Upper lobe of right lung (tissue), 1 donor: ENCODE results near the gene APOL6. TPM values are rescaled to one million over a fixed set of nuclear protein-coding genes. Genes with fewer than 3 reads are reported as not detected.

Source experiments
- ATAC-seq: fragments of 200-7000 bp; cut with Tn5 transposase; one replicate; pipeline ENCODE4 v1.9.1; 2020; ENCODE audit warnings: mild to moderate bottlenecking, moderate library complexity
- DNase-seq: peaks from one replicate; pipeline ENCODE4 v3.0.0-alpha.2; 2020
- H3K27ac ChIP-seq: fragments of 200-600 bp; one replicate; pipeline ENCODE4 v1.8.0; 2022
- H3K27me3 ChIP-seq: fragments of 200-600 bp; one replicate; pipeline ENCODE4 v1.8.0; 2022; ENCODE audit warnings: mild to moderate bottlenecking
- H3K36me3 ChIP-seq: fragments of 200-600 bp; one replicate; pipeline ENCODE4 v1.8.0; 2022
- H3K4me1 ChIP-seq: fragments of 200-600 bp; one replicate; pipeline ENCODE4 v1.8.0; 2022
- H3K4me3 ChIP-seq: fragments of 200-600 bp; one replicate; pipeline ENCODE4 v1.8.0; 2022; ENCODE audit warnings: mild to moderate bottlenecking
- H3K9me3 ChIP-seq: fragments of 200-600 bp; one replicate; pipeline ENCODE4 v1.8.0; 2022
- CTCF ChIP-seq: fragments of 200-600 bp; IDR thresholded peaks from one replicate; pipeline ENCODE4 v1.8.0; 2022; ENCODE audit warnings: antibody characterized with exemption
- intact Hi-C: fragments of 100-400 bp; cut with DNase I; formaldehyde crosslinking; loops from one replicate; pipeline ENCODE4 v1.11.0; 2022
- total RNA-seq: library from RNA; stranded (reverse); fragmentation: NEBNext Ultra II Directional; extraction: Animal tissue kit (Norgen Biotek cat#: 25700); gene quantifications from one replicate; pipeline ENCODE4 v1.2.1, GENCODE V29; 2021
- donor health status: DM: no; HTN: yes; CAD: no; lungs with severe emphysema.

The APOL6 gene
- total RNA-seq, 1 donor from 2014 or later: 45.6 TPM

DNA sequence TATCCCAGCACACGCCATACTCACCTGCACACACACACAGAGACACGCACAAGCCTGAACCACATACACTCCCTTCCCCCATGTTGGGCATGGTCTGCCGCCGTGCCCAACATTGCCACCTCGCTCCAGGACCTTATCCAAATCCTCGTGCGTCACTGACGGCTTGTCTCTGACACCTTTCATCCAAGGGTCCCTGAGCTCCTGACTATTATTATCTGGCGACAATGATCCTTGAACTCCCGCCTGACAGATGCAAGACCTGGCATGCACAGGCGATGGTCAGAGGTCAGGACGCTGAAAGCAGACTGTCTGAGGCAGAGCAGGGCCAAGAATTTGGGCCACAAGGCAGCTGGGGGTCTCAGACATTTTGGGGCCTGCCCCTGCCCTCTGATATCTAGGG, 35.3 kb upstream of the APOL6 start:
- Histone ChIP-seq H3K9me3 (no peaks in the 10 kb centered on the region), H3K27me3 (no peaks in the 10 kb centered on the region), H3K4me1 (no peaks in the 10 kb centered on the region), H3K4me3 (no peak overlapping the region), H3K27ac (no peak overlapping the region), H3K36me3 (no peaks in the 10 kb centered on the region)
- DNase-seq: no peak
- no peak for TF ChIP-seq CTCF
- no peak for ATAC-seq
- intact Hi-C loops: no loop called here

DNA sequence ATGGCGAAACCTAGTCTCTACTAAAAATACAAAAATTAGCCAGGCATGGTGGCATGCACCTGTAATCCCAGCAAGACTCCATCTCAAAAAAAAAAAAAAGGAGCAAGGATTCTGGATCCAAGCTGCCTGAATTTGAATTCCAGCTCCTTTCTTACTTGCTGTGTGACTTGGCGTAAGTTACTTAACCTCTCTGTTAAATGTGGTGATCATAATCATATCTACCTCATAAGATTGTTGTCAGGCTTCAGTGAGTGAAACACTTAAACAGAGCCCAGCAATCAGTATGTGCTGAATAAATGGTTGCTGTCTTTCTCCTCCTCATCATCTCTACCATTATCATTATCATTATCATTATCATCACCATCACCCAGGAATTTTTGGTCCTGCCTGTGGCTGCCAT, 33.8 kb upstream of the APOL6 start:
- H3K4me1 ChIP-seq: no peaks in the 10 kb centered on the region
- intact Hi-C loops: no loop called here

GRCh38 chr22:35615156-35615555, 33.1 kb upstream of the APOL6 start:
- H3K27ac ChIP-seq: no peak overlapping the region
- H3K4me1 ChIP-seq: no peaks in the 10 kb centered on the region
- intact Hi-C loops: no loop called here
- H3K9me3 ChIP-seq: no peaks in the 10 kb centered on the region
- H3K36me3 ChIP-seq: no peaks in the 10 kb centered on the region
- H3K4me3 ChIP-seq: no peak overlapping the region
- DNase-seq: no peak
- no peak for TF ChIP-seq CTCF
- no peak for ATAC-seq
- H3K27me3 ChIP-seq: no peaks in the 10 kb centered on the region

More for the DNA sequence above, 33.8 kb upstream of the APOL6 start:
- no peak for DNase-seq
- no peak for TF ChIP-seq CTCF
- Histone ChIP-seq H3K9me3 (no peaks in the 10 kb centered on the region), H3K27ac (no peak overlapping the region), H3K36me3 (no peaks in the 10 kb centered on the region), H3K4me3 (no peak overlapping the region), H3K27me3 (no peaks in the 10 kb centered on the region)
- ATAC-seq: no peak

DNA sequence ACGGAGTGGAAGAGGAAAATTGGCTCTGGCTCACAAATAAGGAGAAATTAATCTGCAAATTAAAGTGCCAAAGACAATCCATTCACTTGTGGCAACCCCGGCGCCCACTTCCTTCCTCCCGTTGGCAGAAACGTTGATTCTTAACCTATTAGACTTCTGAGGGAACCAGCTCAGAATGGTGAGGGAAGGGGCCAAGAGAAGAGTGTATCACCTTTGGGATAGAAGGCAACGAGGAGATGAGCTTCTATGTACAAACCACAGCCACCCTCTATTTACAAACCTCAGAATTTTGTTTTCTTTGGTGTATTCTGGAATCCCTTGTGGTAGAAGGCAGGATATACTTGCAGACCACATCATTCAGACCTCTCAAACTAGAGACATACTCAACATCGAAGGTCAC, 32.2 kb upstream of the APOL6 start:
- DNase-seq (no peak), ATAC-seq (no peak)
- no peak overlapping the region for H3K4me3 ChIP-seq
- intact Hi-C loops: no loop called here
- no peaks in the 10 kb centered on the region for H3K4me1 ChIP-seq
- no peaks in the 10 kb centered on the region for H3K27me3 ChIP-seq
- H3K27ac ChIP-seq: no peak overlapping the region
- no peaks in the 10 kb centered on the region for H3K9me3 ChIP-seq
- TF ChIP-seq CTCF: no peak
- no peaks in the 10 kb centered on the region for H3K36me3 ChIP-seq

DNA sequence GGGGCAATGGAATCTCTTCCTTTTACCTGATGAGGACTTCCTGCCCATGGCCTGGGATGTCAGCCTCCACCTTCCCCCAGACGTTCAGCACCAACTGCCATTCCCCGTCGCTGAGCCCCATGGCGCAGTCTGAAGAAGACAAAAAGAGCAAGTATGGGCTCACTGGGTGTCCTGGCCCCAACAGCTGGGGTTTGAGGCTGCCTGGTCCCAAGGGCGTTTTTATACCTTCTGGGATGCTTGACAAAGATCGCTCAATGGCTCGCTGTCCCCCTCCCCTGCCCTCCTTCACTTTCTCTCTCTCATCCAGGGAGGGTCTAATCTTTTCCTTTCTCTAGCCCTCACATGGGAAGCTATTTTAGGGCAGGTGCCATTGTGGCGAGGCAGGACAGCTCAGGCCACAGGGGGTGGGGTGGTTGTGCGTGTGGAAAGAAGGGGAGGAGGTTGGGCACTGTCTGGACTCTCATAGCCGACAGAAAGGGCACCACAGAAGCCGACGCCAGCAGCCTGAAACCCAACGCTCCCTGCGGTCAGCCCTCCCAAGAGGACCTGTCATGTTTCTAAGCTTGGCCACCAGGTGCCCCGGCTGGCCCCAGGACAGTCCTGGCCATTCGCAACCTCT, 31.0 kb upstream of the APOL6 start, which contains the start of gene MB:
MB (minus strand) TSS at position 193 of the 619 bp plus-strand sequence; CDS start at position 121, 72 bp downstream.
- no peak for TF ChIP-seq CTCF
- DNase-seq: no peak
- ATAC-seq: no peak
- Histone ChIP-seq H3K9me3 (no peaks in the 10 kb centered on the region), H3K4me1 (no peaks in the 10 kb centered on the region), H3K27me3 (no peaks in the 10 kb centered on the region), H3K4me3 (no peak within 1 kb of the TSS), H3K36me3 (no peaks in the 10 kb centered on the region), H3K27ac (no peak within 1 kb of the TSS)
- intact Hi-C loops: no loop called here
